Lower leg skin (tissue), 3 donors: ENCODE results near the gene CASP10.

Experiments
- POLR2A ChIP-seq, 2 donors: fragments of 450-650 bp; IDR thresholded peaks; one replicate each; pipeline ENCODE4 v1.6.1; 2016 to 2017; ENCODE audit warnings: antibody characterized with exemption in 2 of 2, mild to moderate bottlenecking in 1 of 2, moderate library complexity in 1 of 2
- TF ChIP-seq, protein P1 (sequence below), 3 donors: fragments of 450-650 bp; IDR thresholded peaks; one replicate each; pipeline ENCODE4 v1.5.1; 2016; ENCODE audit warnings: antibody characterized with exemption in 3 of 3, mild to moderate bottlenecking in 3 of 3, moderate library complexity in 2 of 3

DNA sequence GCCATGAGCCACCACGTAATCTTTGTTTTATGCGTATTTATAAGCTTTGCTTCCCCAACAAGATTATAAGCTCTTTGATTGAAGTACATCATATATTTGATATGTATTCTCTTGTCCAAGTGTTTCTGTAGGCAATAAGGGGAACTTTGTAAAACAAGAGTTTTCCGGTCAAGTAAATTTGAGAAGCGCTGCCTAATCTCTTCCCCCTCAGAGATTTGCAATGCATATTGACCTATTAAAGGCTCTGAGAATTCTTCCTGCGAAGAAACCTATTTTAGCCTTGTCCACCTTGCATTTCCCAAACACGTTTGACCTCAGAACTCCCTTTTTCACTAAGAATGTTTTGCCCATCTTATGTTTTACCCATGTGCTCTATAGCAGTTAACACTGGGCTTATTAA, 26.9 kb upstream of the CASP10 start:
- TF ChIP-seq, protein P1, sequence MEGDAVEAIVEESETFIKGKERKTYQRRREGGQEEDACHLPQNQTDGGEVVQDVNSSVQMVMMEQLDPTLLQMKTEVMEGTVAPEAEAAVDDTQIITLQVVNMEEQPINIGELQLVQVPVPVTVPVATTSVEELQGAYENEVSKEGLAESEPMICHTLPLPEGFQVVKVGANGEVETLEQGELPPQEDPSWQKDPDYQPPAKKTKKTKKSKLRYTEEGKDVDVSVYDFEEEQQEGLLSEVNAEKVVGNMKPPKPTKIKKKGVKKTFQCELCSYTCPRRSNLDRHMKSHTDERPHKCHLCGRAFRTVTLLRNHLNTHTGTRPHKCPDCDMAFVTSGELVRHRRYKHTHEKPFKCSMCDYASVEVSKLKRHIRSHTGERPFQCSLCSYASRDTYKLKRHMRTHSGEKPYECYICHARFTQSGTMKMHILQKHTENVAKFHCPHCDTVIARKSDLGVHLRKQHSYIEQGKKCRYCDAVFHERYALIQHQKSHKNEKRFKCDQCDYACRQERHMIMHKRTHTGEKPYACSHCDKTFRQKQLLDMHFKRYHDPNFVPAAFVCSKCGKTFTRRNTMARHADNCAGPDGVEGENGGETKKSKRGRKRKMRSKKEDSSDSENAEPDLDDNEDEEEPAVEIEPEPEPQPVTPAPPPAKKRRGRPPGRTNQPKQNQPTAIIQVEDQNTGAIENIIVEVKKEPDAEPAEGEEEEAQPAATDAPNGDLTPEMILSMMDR (IDR thresholded peaks at IDR 0.05), result no peak
- no peak for TF ChIP-seq POLR2A (IDR thresholded peaks at IDR 0.05)
